Mammary epithelial cell (primary cell): ENCODE measurements around the gene AFAP1L2.

Source experiments
- EZH2 ChIP-seq: IDR thresholded peaks from 2 replicates; pipeline ENCODE4 v1.6.1; 2012; ENCODE audit warnings: low read length, inconsistent platforms, borderline replicate concordance
- TF ChIP-seq, protein P1 (sequence below), 2 donors: IDR thresholded peaks in 1 of 2; conservative IDR thresholded peaks in 1 of 2; 2 replicates each; pipeline ENCODE4 v1.5.1; 2011 to 2012; ENCODE audit warnings: inconsistent platforms in 2 of 2, low read length in 2 of 2, mild to moderate bottlenecking in 2 of 2, control low read depth in 1 of 2, low read depth in 1 of 2; ENCODE audit not compliant: insufficient read depth in 1 of 2; ENCODE audit errors: extremely low read depth in 1 of 2

GRCh38 chr10:114320249-114321116 lies 83.8 kb downstream of the AFAP1L2 start:
- TF ChIP-seq, protein P1, sequence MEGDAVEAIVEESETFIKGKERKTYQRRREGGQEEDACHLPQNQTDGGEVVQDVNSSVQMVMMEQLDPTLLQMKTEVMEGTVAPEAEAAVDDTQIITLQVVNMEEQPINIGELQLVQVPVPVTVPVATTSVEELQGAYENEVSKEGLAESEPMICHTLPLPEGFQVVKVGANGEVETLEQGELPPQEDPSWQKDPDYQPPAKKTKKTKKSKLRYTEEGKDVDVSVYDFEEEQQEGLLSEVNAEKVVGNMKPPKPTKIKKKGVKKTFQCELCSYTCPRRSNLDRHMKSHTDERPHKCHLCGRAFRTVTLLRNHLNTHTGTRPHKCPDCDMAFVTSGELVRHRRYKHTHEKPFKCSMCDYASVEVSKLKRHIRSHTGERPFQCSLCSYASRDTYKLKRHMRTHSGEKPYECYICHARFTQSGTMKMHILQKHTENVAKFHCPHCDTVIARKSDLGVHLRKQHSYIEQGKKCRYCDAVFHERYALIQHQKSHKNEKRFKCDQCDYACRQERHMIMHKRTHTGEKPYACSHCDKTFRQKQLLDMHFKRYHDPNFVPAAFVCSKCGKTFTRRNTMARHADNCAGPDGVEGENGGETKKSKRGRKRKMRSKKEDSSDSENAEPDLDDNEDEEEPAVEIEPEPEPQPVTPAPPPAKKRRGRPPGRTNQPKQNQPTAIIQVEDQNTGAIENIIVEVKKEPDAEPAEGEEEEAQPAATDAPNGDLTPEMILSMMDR (conservative IDR thresholded peaks at IDR 0.05 in 1 of 2, IDR thresholded peaks at IDR 0.05 in 1 of 2; ENCODE audit: extremely low read depth in 1 of 2, insufficient read depth in 1 of 2, low read depth in 1 of 2, low read length in 2 of 2) = peak in 1 of 2 donors; percentile 1
- no peak for TF ChIP-seq EZH2
